C4-2B (cell line): Measurements from ENCODE around the gene NELL1.

Source experiments
- CTCF ChIP-seq: fragments of 450-650 bp; conservative IDR thresholded peaks from 2 replicates; pipeline ENCODE4 v1.5.1; 2017; ENCODE audit warnings: mild to moderate bottlenecking
- ZFX ChIP-seq: fragments of 450-650 bp; IDR thresholded peaks from 2 replicates; pipeline ENCODE4 v1.6.1; 2017

GRCh38 chr11:21148376-21148775 lies 479.0 kb downstream of the NELL1 start:
- TF ChIP-seq CTCF (no peak), ZFX (no peak)
